ENCODE results near the gene FIGNL2.

DNA sequence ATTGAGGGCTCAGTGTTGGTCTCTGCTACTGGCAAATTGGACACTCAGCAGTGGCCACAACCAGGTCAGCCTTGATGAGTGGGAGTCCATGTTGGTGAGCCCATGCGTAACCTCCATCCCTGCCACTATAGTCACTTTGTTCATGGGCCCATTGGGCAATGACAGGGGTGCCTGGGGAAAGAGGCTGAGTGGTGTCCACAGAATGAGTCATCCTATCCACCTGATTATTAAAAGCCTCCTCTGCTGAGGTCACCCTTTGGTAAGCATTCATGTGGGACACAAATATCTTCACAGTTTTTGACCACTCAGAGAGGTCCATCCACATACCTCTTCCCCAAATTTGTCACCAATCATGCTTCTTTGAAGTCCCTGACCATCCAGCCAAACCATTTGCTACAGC, 50.0 kb downstream of the FIGNL2 start:
- TF ChIP-seq, protein P1, sequence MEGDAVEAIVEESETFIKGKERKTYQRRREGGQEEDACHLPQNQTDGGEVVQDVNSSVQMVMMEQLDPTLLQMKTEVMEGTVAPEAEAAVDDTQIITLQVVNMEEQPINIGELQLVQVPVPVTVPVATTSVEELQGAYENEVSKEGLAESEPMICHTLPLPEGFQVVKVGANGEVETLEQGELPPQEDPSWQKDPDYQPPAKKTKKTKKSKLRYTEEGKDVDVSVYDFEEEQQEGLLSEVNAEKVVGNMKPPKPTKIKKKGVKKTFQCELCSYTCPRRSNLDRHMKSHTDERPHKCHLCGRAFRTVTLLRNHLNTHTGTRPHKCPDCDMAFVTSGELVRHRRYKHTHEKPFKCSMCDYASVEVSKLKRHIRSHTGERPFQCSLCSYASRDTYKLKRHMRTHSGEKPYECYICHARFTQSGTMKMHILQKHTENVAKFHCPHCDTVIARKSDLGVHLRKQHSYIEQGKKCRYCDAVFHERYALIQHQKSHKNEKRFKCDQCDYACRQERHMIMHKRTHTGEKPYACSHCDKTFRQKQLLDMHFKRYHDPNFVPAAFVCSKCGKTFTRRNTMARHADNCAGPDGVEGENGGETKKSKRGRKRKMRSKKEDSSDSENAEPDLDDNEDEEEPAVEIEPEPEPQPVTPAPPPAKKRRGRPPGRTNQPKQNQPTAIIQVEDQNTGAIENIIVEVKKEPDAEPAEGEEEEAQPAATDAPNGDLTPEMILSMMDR (conservative IDR thresholded peaks at IDR 0.05; ENCODE audit: low read depth, low read length), result no peak
- no peak for TF ChIP-seq EZH2 (IDR thresholded peaks at IDR 0.05; ENCODE audit: low read length, unreplicated experiment)
- TF ChIP-seq EZH2phosphoT487 (IDR thresholded peaks at IDR 0.05; ENCODE audit: borderline replicate concordance, low read length), result no peak

All from PC-3 (cell line).